Measurements from ENCODE around the gene ZBTB40.

ZBTB40 gene

GRCh38 chr1:22472596-22472995 lies 20.9 kb downstream of the ZBTB40 start:
- DNase-seq: no peak

GRCh38 chr1:22473952-22474351 lies 22.3 kb downstream of the ZBTB40 start:
- no peak for DNase-seq

DNA sequence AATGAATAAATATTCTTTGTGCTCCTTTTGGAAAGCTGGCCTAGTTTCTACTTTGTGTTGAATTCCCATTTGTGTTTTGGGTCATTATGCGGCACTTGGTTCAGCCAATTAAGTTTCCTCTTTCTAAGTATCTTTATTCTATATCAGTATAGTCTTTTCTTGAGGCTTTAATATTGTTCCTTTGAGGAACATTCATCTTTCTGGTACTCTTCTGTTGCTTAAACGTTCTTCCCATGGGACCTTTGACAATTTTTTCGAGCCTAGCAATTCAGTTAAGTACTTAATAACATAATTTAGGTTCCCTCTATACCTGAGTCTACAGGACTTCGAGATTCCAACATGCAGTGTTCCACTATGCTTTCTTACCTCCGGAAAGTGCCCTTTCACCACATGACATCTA lies 24.9 kb downstream of the ZBTB40 start:
- peak; percentile 48 for DNase-seq

DNA sequence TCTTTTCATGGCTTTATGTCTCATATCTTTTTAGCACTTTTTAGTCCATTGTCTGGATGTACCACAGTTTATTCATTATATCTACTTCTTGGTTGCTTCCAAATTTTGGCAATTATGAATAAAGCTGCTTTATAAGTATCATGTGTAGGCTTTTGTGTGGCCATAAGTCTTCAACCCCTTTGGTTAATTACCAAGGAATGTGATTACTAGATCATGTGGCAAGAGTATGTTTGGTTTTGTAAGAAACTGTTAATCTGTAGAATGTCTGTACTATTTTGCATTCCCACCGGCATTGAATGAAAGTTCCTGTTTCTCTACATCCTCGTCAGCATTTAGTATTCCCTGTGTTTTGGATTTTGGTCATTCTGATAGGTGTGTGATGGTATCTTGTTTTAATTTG lies 31.5 kb downstream of the ZBTB40 start:
- no peak for DNase-seq

- DNase-seq: no peak
Measured at GRCh38 chr1:22484706-22485345, 33.2 kb downstream of the ZBTB40 start.

GRCh38 chr1:22485431-22485830 lies 33.8 kb downstream of the ZBTB40 start:
- no peak for DNase-seq

DNA sequence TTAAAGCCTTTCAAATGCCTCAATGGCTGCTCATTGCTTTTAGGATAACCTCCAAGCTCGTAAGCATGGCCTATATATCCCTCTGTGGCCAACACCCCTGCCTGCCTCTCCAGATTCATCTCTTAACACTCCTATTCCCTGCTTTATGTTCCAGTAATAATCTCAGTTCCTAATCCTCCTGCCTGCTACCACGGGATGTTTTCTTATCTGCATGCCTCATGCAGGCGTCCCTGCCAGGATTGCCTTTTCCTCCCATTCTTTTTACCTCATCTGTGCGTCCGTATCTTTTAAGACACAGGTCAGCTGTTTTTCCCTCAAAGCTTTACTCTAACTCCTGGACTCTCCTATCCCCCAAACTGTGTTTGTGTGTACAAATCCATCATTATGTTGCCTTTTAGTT lies 36.1 kb downstream of the ZBTB40 start:
- no peak for DNase-seq

- DNase-seq: peak; percentile 55
Measured at GRCh38 chr1:22488319-22488718, 36.7 kb downstream of the ZBTB40 start.

- DNase-seq: no peak
Measured at GRCh38 chr1:22489278-22489677, 37.6 kb downstream of the ZBTB40 start.

DNA sequence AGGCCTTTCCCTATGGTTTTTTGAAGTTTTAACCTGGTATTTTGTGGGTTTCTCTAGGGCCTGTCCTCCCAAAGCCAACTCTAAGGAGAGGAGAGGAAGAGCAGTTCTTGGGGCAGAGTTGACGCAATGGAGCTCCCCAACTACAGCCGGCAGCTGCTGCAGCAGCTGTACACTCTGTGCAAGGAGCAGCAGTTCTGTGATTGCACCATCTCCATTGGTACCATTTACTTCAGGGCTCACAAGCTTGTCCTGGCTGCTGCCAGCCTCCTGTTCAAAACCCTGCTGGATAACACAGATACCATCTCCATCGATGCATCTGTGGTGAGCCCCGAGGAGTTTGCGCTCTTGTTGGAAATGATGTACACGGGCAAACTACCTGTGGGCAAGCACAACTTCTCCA lies 38.2 kb downstream of the ZBTB40 start:
- no peak for DNase-seq

DNA sequence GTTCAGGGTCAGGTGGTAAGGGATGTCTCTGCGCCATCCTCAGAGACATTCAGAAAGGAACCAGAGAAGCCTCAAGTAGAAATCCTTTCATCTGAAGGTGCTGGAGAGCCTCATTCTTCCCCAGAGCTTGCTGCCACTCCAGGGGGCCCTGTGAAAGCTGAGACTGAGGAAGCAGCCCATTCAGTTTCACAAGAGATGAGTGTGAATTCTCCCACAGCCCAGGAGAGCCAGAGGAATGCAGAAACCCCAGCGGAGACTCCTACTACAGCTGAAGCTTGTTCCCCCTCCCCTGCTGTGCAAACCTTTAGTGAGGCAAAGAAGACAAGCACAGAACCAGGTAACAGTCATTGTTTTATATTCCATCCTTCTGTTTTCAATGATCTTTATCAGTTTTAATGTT lies 38.7 kb downstream of the ZBTB40 start:
- no peak for DNase-seq

DNA sequence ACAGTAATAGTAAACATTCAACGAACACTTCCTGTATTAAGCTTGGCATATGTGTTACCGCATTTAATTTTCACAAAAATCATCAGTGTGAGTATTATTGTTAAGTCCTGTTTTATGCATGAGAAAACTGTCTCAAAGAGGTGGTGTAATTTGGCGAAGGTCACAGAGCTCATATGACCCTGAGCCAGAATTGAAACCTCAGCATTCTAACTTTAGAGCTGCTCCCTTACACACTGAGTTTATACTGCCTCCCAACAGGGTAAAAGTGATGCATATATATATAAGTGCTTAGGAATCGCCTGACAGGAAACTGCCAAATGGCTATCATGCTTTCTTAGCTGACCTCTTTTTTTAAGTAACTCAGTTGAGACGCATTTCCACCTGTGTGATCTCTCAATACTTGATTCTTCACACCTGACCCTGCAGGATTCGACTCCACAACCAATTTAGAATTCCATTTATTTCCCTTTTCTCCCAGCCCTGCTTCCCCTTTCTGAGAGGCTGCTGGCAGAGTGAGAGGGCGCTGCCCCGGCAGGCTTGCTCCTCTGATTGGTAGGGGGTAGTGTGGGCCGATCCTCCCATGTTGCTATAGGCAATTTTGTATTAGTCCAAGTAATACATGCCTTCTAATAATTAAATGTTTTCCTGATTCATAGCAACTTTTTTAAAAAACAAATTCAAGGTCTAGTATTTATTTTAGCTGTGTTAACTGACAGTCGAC lies 40.5 kb downstream of the ZBTB40 start:
- DNase-seq: no peak

DNA sequence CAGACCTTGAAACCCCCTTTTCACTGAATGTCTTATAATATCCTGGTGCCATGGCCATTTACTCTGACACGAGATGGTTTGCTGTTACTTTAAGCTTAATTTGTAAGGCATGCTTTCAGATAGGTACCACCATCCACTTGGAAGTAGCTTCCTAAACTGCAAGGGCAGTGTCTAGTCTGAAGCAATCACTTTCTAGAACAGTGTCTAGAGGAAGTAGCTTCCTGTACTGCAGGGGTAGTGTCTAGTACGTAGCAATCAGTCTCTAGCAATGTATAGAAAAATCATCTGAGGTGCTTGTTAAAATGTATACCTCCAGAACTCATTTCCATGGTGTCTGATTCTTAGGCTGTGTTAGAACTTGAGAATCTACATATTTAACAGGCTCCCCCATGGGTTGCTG lies 42.5 kb downstream of the ZBTB40 start:
- DNase-seq: no peak

- DNase-seq: no peak
Measured at GRCh38 chr1:22494943-22495579, 43.4 kb downstream of the ZBTB40 start.

- DNase-seq: no peak
Measured at GRCh38 chr1:22496536-22497160, 45.0 kb downstream of the ZBTB40 start.

DNA sequence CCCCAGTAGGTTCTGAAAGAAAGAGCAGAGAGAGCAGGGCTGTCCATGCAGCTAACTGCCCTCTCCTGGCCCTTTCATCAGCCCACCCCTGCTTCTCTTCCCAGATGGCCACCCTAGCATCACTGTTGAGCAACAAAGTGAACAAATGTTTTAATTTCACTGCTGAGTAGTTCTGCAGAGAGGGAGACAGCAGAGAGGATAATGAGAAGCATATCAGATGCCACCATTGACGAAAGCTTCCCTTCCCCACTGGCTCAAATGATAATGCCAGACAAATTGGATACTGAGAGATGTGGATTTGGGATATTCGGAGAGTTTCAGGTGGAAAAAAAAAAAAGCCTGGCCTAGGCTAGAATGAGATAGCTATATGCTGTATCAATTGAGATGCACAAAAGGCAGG lies 46.8 kb downstream of the ZBTB40 start:
- no peak for DNase-seq

DNA sequence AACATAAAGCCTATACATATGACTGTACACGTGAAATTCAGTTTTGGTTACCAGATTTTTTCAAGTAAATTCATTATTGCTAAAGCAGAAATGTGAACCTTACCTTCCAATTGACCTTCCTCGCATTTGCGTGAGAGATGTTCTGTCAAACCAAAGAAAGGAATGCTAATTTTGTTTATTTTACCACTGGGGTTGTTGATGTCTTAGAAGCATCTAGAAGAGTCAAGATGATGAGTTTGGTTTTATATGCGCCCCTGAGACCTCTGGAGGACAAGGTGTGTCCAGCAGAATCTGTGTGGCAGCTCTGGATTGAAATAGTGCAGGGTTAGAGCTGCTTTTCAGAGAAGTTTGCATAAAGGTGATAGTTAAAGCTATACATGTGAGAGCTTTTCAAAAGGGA lies 48.4 kb downstream of the ZBTB40 start:
- no peak for DNase-seq

GRCh38 chr1:22500471-22500870 lies 48.8 kb downstream of the ZBTB40 start:
- DNase-seq: peak; percentile 66

DNA sequence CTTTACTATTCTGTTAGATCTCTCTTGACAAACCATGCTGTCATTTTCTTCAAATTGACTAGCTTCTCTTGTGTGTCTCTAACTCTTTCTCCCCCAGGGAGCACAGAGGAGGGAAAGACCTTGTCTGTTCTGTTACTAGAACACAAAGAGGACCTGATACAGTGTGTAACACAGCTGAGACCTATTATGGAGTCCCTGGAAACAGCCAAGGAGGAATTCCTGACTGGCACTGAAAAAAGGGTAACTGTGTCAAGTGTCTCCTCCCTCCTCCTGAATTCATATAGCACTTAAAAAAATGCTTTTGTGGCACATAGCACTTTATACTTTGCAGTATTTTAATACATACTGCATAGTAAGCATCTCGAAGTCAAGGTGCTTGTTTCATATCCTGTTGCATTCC lies 50.6 kb downstream of the ZBTB40 start:
- DNase-seq: no peak

GRCh38 chr1:22503721-22504410 lies 52.2 kb downstream of the ZBTB40 start:
- DNase-seq: no peak

- DNase-seq: no peak
Measured at GRCh38 chr1:22506130-22506692, 54.6 kb downstream of the ZBTB40 start.

DNA sequence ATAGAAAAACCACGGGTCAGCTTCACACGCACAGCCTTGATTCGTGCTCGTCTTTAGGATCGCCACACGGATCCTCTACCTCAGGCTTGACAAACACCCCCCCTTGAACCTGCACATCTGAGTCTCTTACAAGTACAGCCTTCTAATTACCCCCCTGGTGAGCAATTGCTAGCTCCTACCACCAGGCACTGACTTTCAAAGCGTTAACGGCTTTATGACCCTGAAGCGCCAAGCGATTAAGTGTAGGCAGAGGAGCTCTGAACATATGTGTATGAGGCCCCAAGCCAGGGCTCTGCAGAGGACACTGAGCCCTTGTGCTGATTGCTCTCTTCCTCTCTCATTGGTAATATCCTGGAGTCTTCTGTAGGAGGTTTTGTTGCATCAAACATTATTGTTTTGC lies 55.9 kb downstream of the ZBTB40 start:
- DNase-seq: peak; percentile 91

- no peak for DNase-seq
Measured at GRCh38 chr1:22508329-22508728, 56.7 kb downstream of the ZBTB40 start.

All from NCI-H2227 treated with DMSO at 0.1 percent for 48 hours (cell line).